ENCODE data around the gene STK33. TPM values are rescaled to one million over a fixed set of nuclear protein-coding genes. Genes with fewer than 3 reads are reported as not detected.

The STK33 gene
- polyA plus RNA-seq, 4 donors: 15.9 to 30.6 (median 28.3) TPM

Other genes starting within 250 kb of the STK33 start
- 1 to 10 TPM; 5.2 to 9.9 (median 5.3) TPM for gene TRIM66, start 88.4 kb upstream of the STK33 start, polyA plus RNA-seq (ENCODE audit: insufficient read length in 4 of 4)
- gene RPL27A, start 88.6 kb upstream of the STK33 start, polyA plus RNA-seq (ENCODE audit: insufficient read length in 4 of 4): 1,000 to 10,000 TPM; 1,936 to 2,183 (median 2,089) TPM